ENCODE results near the gene GCNT1.
"Not testable (repeated sequence)": the region's sequence is repeated elsewhere in the genome, so short reads cannot be mapped to it uniquely, and the experiment has no call there.

Gene GCNT1

DNA sequence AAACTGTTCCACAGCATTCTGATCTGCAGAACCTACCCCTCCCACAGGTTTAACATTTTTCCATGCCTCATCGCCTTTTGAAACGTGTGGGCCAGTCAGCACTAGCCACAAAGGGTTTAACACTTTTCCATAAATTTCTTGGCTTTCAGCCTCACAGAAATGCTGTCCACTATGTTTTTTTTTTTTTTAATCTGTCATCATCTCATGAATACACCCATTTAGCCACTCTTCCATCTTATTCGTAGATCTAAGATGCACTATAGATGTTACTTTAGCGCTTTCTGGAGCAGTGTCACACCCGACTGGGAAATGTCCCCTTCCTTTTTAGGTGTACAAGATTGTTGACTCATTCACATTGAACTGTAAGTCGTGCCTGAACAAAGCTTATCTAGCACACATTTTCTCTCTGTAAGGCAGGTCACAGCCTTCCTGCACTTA lies 62.3 kb downstream of the GCNT1 start:
- Histone ChIP-seq H3K27ac (ENCODE audit: low read length) (no peak overlapping the region), H3K79me2 (ENCODE audit: low read length) (no peaks in the 10 kb centered on the region), H3K27me3 (ENCODE audit: low read depth, low read length) (peaks cover 34% of the 10 kb centered on the region), H3K9me3 (ENCODE audit: insufficient read depth, low read length) (no peaks in the 10 kb centered on the region), H3K36me3 (replicated peaks; ENCODE audit: low read depth, low read length) (no peaks in the 10 kb centered on the region), H4K20me1 (ENCODE audit: insufficient read depth, low read length) (no peaks in the 10 kb centered on the region), H2AFZ (ENCODE audit: low read depth, low read length) (no peak overlapping the region), H3K4me2 (ENCODE audit: low read length) (no peak overlapping the region), H3K4me1 (ENCODE audit: low read length) (no peaks in the 10 kb centered on the region), H3K9ac (ENCODE audit: low read length) (no peak overlapping the region), H3K4me3 (ENCODE audit: low read length) (no peak overlapping the region)
- TF ChIP-seq EZH2phosphoT487 (IDR thresholded peaks at IDR 0.05; ENCODE audit: low read depth): no peak
- TF ChIP-seq, protein P1, sequence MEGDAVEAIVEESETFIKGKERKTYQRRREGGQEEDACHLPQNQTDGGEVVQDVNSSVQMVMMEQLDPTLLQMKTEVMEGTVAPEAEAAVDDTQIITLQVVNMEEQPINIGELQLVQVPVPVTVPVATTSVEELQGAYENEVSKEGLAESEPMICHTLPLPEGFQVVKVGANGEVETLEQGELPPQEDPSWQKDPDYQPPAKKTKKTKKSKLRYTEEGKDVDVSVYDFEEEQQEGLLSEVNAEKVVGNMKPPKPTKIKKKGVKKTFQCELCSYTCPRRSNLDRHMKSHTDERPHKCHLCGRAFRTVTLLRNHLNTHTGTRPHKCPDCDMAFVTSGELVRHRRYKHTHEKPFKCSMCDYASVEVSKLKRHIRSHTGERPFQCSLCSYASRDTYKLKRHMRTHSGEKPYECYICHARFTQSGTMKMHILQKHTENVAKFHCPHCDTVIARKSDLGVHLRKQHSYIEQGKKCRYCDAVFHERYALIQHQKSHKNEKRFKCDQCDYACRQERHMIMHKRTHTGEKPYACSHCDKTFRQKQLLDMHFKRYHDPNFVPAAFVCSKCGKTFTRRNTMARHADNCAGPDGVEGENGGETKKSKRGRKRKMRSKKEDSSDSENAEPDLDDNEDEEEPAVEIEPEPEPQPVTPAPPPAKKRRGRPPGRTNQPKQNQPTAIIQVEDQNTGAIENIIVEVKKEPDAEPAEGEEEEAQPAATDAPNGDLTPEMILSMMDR (IDR thresholded peaks at IDR 0.05; ENCODE audit: low read depth, low read length): no peak

DNA sequence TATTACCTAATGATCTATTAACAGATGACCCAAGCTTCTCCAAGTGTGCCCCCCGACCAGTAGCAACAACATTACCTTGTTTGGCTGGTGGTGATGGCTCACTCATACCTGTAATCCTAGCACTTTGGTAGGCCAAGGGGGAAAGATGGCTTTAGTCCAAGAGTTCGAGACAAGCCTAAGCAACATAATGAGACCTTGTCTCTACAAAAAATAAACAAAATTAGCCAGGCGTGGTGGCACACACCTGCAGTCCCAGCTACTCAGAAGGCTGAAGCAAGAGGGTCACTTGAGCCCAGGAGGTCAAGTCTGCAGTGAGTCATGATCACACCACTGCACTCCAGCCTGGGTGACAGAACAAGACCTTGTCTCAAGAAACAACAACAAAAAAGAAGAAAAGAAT lies 62.9 kb downstream of the GCNT1 start:
- Histone ChIP-seq H3K9me3 (ENCODE audit: insufficient read depth, low read length) (no peaks in the 10 kb centered on the region), H3K9ac (ENCODE audit: low read length) (no peak overlapping the region), H3K4me3 (ENCODE audit: low read length) (no peak overlapping the region), H3K4me2 (ENCODE audit: low read length) (no peak overlapping the region), H4K20me1 (ENCODE audit: insufficient read depth, low read length) (no peaks in the 10 kb centered on the region), H3K79me2 (ENCODE audit: low read length) (no peaks in the 10 kb centered on the region), H3K4me1 (ENCODE audit: low read length) (no peaks in the 10 kb centered on the region), H3K27me3 (ENCODE audit: low read depth, low read length) (peaks cover 28% of the 10 kb centered on the region), H2AFZ (ENCODE audit: low read depth, low read length) (no peak overlapping the region), H3K36me3 (replicated peaks; ENCODE audit: low read depth, low read length) (no peaks in the 10 kb centered on the region), H3K27ac (ENCODE audit: low read length) (no peak overlapping the region)
- no peak for TF ChIP-seq EZH2phosphoT487 (IDR thresholded peaks at IDR 0.05; ENCODE audit: low read depth)
- TF ChIP-seq, protein P1 (IDR thresholded peaks at IDR 0.05; ENCODE audit: low read depth, low read length): no peak

- H3K27ac ChIP-seq (ENCODE audit: low read length); H2AFZ ChIP-seq (ENCODE audit: low read depth, low read length); H3K9me3 ChIP-seq (ENCODE audit: insufficient read depth, low read length); H4K20me1 ChIP-seq (ENCODE audit: insufficient read depth, low read length); H3K4me1 ChIP-seq (ENCODE audit: low read length); H3K36me3 ChIP-seq (replicated peaks; ENCODE audit: low read depth, low read length); H3K4me2 ChIP-seq (ENCODE audit: low read length); H3K79me2 ChIP-seq (ENCODE audit: low read length); H3K4me3 ChIP-seq (ENCODE audit: low read length); H3K9ac ChIP-seq (ENCODE audit: low read length): not testable (repeated sequence)
- H3K27me3 ChIP-seq (ENCODE audit: low read depth, low read length): peaks cover 20% of the 10 kb centered on the region; the same call in 1 of the 2 replicates
Observed at GRCh38 chr9:76523617-76524200, 64.7 kb downstream of the GCNT1 start.

DNA sequence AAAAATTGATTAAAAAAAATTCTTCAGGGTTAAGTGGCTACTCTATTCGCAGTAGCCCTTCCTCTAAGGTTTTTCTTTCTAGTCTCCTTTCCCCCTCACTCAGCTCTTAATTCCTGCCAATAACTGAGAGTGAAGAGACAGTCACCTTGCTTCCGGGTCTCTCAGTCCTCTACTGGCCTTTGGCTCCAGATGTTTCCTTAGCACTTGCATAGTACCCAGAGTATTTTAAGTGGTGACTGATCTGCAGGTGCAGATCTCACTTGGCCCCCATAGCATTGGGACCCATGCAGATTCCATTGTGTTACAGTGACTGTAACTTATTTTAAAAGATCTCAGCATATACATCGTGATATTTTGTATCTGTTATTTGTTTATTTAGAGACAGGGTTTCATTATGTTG lies 66.2 kb downstream of the GCNT1 start:
- Histone ChIP-seq H3K4me2 (ENCODE audit: low read length) (no peak overlapping the region), H3K36me3 (replicated peaks; ENCODE audit: low read depth, low read length) (no peaks in the 10 kb centered on the region), H4K20me1 (ENCODE audit: insufficient read depth, low read length) (no peaks in the 10 kb centered on the region), H3K9ac (ENCODE audit: low read length) (no peak overlapping the region), H3K27ac (ENCODE audit: low read length) (no peak overlapping the region), H2AFZ (ENCODE audit: low read depth, low read length) (no peak overlapping the region), H3K79me2 (ENCODE audit: low read length) (no peaks in the 10 kb centered on the region), H3K9me3 (ENCODE audit: insufficient read depth, low read length) (no peaks in the 10 kb centered on the region), H3K4me1 (ENCODE audit: low read length) (no peaks in the 10 kb centered on the region), H3K4me3 (ENCODE audit: low read length) (no peak overlapping the region), H3K27me3 (ENCODE audit: low read depth, low read length) (peaks cover 11% of the 10 kb centered on the region; the same call in 1 of the 2 replicates)
- TF ChIP-seq, protein P1 (IDR thresholded peaks at IDR 0.05; ENCODE audit: low read depth, low read length): no peak
- no peak for TF ChIP-seq EZH2phosphoT487 (IDR thresholded peaks at IDR 0.05; ENCODE audit: low read depth)

Data from OCI-LY3 (cell line).